ENCODE data around the gene ARMC5.

The ARMC5 gene

GRCh38 chr16:31470615-31471014, 11.3 kb downstream of the ARMC5 start:
- peak overlapping the region in 1 of 11 experiments; percentile 80; a peak in 2 of 22 replicates for H3K9ac ChIP-seq
- H3K4me1 ChIP-seq, result peaks cover 62 to 84% (median 79%) of the 10 kb centered on the region in 10 experiments
- no peaks in the 10 kb centered on the region for H3K27me3 ChIP-seq
- peak overlapping the region in 3 of 11 experiments; percentile 65 to 72 (median 72); a peak in 3 of 22 replicates for H3K27ac ChIP-seq
- no peak for TF ChIP-seq Cebpa-rat (IDR thresholded peaks at IDR 0.05)
- H3K4me2 ChIP-seq, result peak overlapping the region; percentile 84 to 98 (median 91)
- H3K4me3 ChIP-seq, result no peak overlapping the region
- H4K20me1 ChIP-seq, result peaks cover 0 to 14% (median 0%) of the 10 kb centered on the region in 11 experiments; a peak in 3 of 22 replicates
- peaks cover 0 to 21% (median 3%) of the 10 kb centered on the region in 11 experiments; a peak in 8 of 22 replicates for H3K36me3 ChIP-seq
- H3K9me3 ChIP-seq (replicated peaks in 1 of 11), result no peaks in the 10 kb centered on the region

- Histone ChIP-seq H4K20me1 (peaks cover 0 to 7% (median 0%) of the 10 kb centered on the region in 11 experiments; a peak in 3 of 22 replicates), H3K36me3 (peaks cover 0 to 14% (median 0%) of the 10 kb centered on the region in 11 experiments; a peak in 5 of 22 replicates), H3K4me2 (peak overlapping the region; percentile 84 to 98 (median 91)), H3K27me3 (no peaks in the 10 kb centered on the region), H3K9ac (peak overlapping the region; percentile 69 to 82 (median 78)), H3K4me1 (peaks cover 62 to 84% (median 79%) of the 10 kb centered on the region in 10 experiments), H3K9me3 (replicated peaks in 1 of 11) (no peaks in the 10 kb centered on the region), H3K27ac (peak overlapping the region; percentile 25 to 82 (median 73); a peak in 21 of 22 replicates), H3K4me3 (peak overlapping the region; percentile 54 to 74 (median 64))
- TF ChIP-seq Cebpa-rat (IDR thresholded peaks at IDR 0.05), result no peak
These were observed 12.1 kb downstream of the ARMC5 start for GRCh38 chr16:31471241-31471874.

- Histone ChIP-seq H3K9ac (peak within 1 kb of the TSS; percentile 69 to 82 (median 78)), H3K36me3 (peaks cover 0 to 11% (median 0%) of the 10 kb centered on the region in 11 experiments; a peak in 4 of 22 replicates), H3K4me1 (peaks cover 58 to 80% (median 76%) of the 10 kb centered on the region in 10 experiments), H4K20me1 (no peaks in the 10 kb centered on the region; a peak in 1 of 22 replicates), H3K9me3 (replicated peaks in 1 of 11) (no peaks in the 10 kb centered on the region), H3K4me3 (peak within 1 kb of the TSS; percentile 54 to 74 (median 64)), H3K4me2 (peak within 1 kb of the TSS; percentile 84 to 98 (median 91)), H3K27ac (peak within 1 kb of the TSS; percentile 58 to 82 (median 73)), H3K27me3 (no peaks in the 10 kb centered on the region)
- TF ChIP-seq Cebpa-rat (IDR thresholded peaks at IDR 0.05), result no peak
These were observed 12.8 kb downstream of the ARMC5 start, which contains the start of gene TGFB1I1 for GRCh38 chr16:31471875-31472708. TSS of gene TGFB1I1 (plus strand) at chr16:31472152. CDS start at chr16:31472189, 37 bp downstream.

- no peaks in the 10 kb centered on the region for H3K9me3 ChIP-seq (replicated peaks in 1 of 11)
- H3K4me2 ChIP-seq, result peak overlapping the region; percentile 76 to 96 (median 91)
- no peak for TF ChIP-seq Cebpa-rat (IDR thresholded peaks at IDR 0.05)
- no peaks in the 10 kb centered on the region for H4K20me1 ChIP-seq
- peaks cover 58 to 80% (median 75%) of the 10 kb centered on the region in 10 experiments for H3K4me1 ChIP-seq
- no peaks in the 10 kb centered on the region for H3K27me3 ChIP-seq
- H3K36me3 ChIP-seq, result peaks cover 0 to 11% (median 0%) of the 10 kb centered on the region in 11 experiments; a peak in 4 of 22 replicates
- H3K27ac ChIP-seq, result peak overlapping the region; percentile 49 to 82 (median 73); a peak in 18 of 22 replicates
- H3K4me3 ChIP-seq, result peak overlapping the region; percentile 54 to 74 (median 64)
- H3K9ac ChIP-seq, result peak overlapping the region; percentile 69 to 82 (median 78); a peak in 21 of 22 replicates
These were observed 13.5 kb downstream of the ARMC5 start for GRCh38 chr16:31472709-31473203.

- peaks cover 54 to 80% (median 74%) of the 10 kb centered on the region in 10 experiments for H3K4me1 ChIP-seq
- H4K20me1 ChIP-seq, result no peaks in the 10 kb centered on the region
- peaks cover 0 to 11% (median 0%) of the 10 kb centered on the region in 11 experiments; a peak in 4 of 22 replicates for H3K36me3 ChIP-seq
- no peaks in the 10 kb centered on the region for H3K27me3 ChIP-seq
- H3K4me2 ChIP-seq, result peak overlapping the region; percentile 76 to 96 (median 91); a peak in 20 of 22 replicates
- TF ChIP-seq Cebpa-rat (IDR thresholded peaks at IDR 0.05), result no peak
- H3K9ac ChIP-seq, result no peak overlapping the region
- no peaks in the 10 kb centered on the region for H3K9me3 ChIP-seq (replicated peaks in 1 of 11)
- H3K27ac ChIP-seq, result no peak overlapping the region
- H3K4me3 ChIP-seq, result no peak overlapping the region; a peak in 1 of 20 replicates
These were observed 14.1 kb downstream of the ARMC5 start for GRCh38 chr16:31473264-31473984.

GRCh38 chr16:31474173-31474714, 14.9 kb downstream of the ARMC5 start:
- no peaks in the 10 kb centered on the region for H4K20me1 ChIP-seq
- no peaks in the 10 kb centered on the region for H3K9me3 ChIP-seq (replicated peaks in 1 of 11)
- no peak for TF ChIP-seq Cebpa-rat (IDR thresholded peaks at IDR 0.05)
- H3K36me3 ChIP-seq, result peaks cover 0 to 11% (median 0%) of the 10 kb centered on the region in 11 experiments; a peak in 4 of 22 replicates
- H3K4me2 ChIP-seq, result peak overlapping the region in 5 of 11 experiments; percentile 2 to 84 (median 16); a peak in 1 of 22 replicates
- H3K27me3 ChIP-seq, result no peaks in the 10 kb centered on the region
- H3K4me3 ChIP-seq, result no peak overlapping the region
- peaks cover 52 to 73% (median 67%) of the 10 kb centered on the region in 10 experiments for H3K4me1 ChIP-seq
- H3K9ac ChIP-seq, result no peak overlapping the region
- no peak overlapping the region for H3K27ac ChIP-seq

- peaks cover 52 to 75% (median 65%) of the 10 kb centered on the region in 10 experiments for H3K4me1 ChIP-seq
- no peak overlapping the region for H3K9ac ChIP-seq
- peak overlapping the region in 8 of 11 experiments; percentile 2 to 100 (median 97); a peak in 6 of 22 replicates for H3K4me2 ChIP-seq
- H3K27me3 ChIP-seq, result no peaks in the 10 kb centered on the region
- H3K9me3 ChIP-seq (replicated peaks in 1 of 11), result no peaks in the 10 kb centered on the region
- TF ChIP-seq Cebpa-rat (IDR thresholded peaks at IDR 0.05), result no peak
- H3K4me3 ChIP-seq, result no peak overlapping the region
- H4K20me1 ChIP-seq, result no peaks in the 10 kb centered on the region
- no peak overlapping the region for H3K27ac ChIP-seq
- H3K36me3 ChIP-seq, result peaks cover 0 to 11% (median 0%) of the 10 kb centered on the region in 11 experiments; a peak in 4 of 22 replicates
These were observed 15.8 kb downstream of the ARMC5 start for GRCh38 chr16:31474773-31475738.
